Testis (tissue), 3 donors: ENCODE data around the gene SHC2. TPM values are rescaled to one million over a fixed set of nuclear protein-coding genes. Genes with fewer than 3 reads are reported as not detected.

Experiments used
- DNase-seq: peaks from one replicate; pipeline ENCODE4 v3.0.0-alpha.2; 2019
- H3K27ac ChIP-seq, 2 donors: fragments of 200-600 bp; sonication (generic); one replicate each; pipeline ENCODE4 v1.5.1; 2019
- H3K27me3 ChIP-seq: fragments of 200-600 bp; sonication (generic); one replicate; pipeline ENCODE4 v1.5.1; 2019
- H3K36me3 ChIP-seq: fragments of 200-600 bp; sonication (generic); one replicate; pipeline ENCODE4 v1.5.1; 2017; ENCODE audit warnings: low read depth; ENCODE audit errors: missing control alignments
- H3K4me1 ChIP-seq: fragments of 200-600 bp; sonication (generic); one replicate; pipeline ENCODE4 v1.5.1; 2019
- H3K4me3 ChIP-seq, 2 donors: fragments of 200-600 bp; sonication (generic); one replicate each; pipeline ENCODE4 v1.5.1; 2017 to 2019
- H3K9me3 ChIP-seq: fragments of 200-600 bp; sonication (generic); one replicate; pipeline ENCODE4 v1.5.1; 2017
- CTCF ChIP-seq, 3 experiments: fragments of 450-650 bp in 2 of 3; fragments of 200-600 bp in 1 of 3; sonication (generic) in 1 of 3; IDR thresholded peaks; one replicate each; pipeline ENCODE4 v1.5.1; 2016 to 2019; ENCODE audit warnings: antibody characterized with exemption in 3 of 3, mild to moderate bottlenecking in 2 of 3, moderate library complexity in 1 of 3
- POLR2A ChIP-seq: fragments of 450-650 bp; IDR thresholded peaks from one replicate; pipeline ENCODE4 v1.6.1; 2017; ENCODE audit warnings: antibody characterized with exemption, mild to moderate bottlenecking, moderate library complexity
- WGBS, 2 donors: methylation state at CpG; one replicate each; pipeline ENCODE4 v1.1.5; 2018; 5-methylcytosine and 5-hydroxymethylcytosine counted together
- intact Hi-C: fragments of 100-400 bp; cut with DNase I; formaldehyde crosslinking; loops from one replicate; pipeline ENCODE4 v1.15.1; 2023; ENCODE audit warnings: low total_unique reads
- polyA plus RNA-seq: library from polyadenylated mRNA; stranded (reverse); fragments of 350-450 nt; fragmentation: Illumina TruSeq; extraction: RNeasy Lipid Tissue Mini Kit (QIAGEN cat#74804); gene quantifications from one replicate; pipeline ENCODE4 v1.2.3, GENCODE V29; 2014; ENCODE audit warnings: low read depth, low replicate concordance; ENCODE audit not compliant: insufficient read depth
- total RNA-seq, 2 donors: library from RNA; depleted of rRNA; stranded (reverse); fragments of >200 nt; gene quantifications; one replicate each; pipeline ENCODE4 v1.2.3, GENCODE V29; 2016

Gene SHC2
- total and polyA plus RNA-seq, 3 donors from 2014 or later: 26.7 to 67.3 (median 57.8) TPM

GRCh38 chr19:418761-419671, 41.8 kb downstream of the SHC2 start:
- Histone ChIP-seq H3K9me3 (no peaks in the 10 kb centered on the region), H3K36me3 (no peaks in the 10 kb centered on the region), H3K4me1 (no peaks in the 10 kb centered on the region), H3K27me3 (no peaks in the 10 kb centered on the region), H3K27ac (no peak overlapping the region), H3K4me3 (no peak overlapping the region)
- TF ChIP-seq POLR2A: no peak
- no peak for TF ChIP-seq CTCF (IDR thresholded peaks at IDR 0.05)
- 77 to 87% methylated on average over 40 to 48 of the region's 51 CpGs for WGBS, 2 donors
- intact Hi-C loops: no loop called here
- DNase-seq: no peak

GRCh38 chr19:416416-416815, 44.4 kb downstream of the SHC2 start:
- no peak for TF ChIP-seq CTCF (IDR thresholded peaks at IDR 0.05)
- no peak for TF ChIP-seq POLR2A
- no peak overlapping the region for H3K4me3 ChIP-seq
- no peaks in the 10 kb centered on the region for H3K4me1 ChIP-seq
- no peak overlapping the region for H3K27ac ChIP-seq
- H3K36me3 ChIP-seq: no peaks in the 10 kb centered on the region
- 84 to 87% methylated on average over 5 to 14 of the region's 14 CpGs for WGBS, 2 donors
- intact Hi-C loops: no loop called here
- no peaks in the 10 kb centered on the region for H3K27me3 ChIP-seq
- no peaks in the 10 kb centered on the region for H3K9me3 ChIP-seq
- no peak for DNase-seq

GRCh38 chr19:415292-415691, 45.5 kb downstream of the SHC2 start:
- Histone ChIP-seq H3K9me3 (no peaks in the 10 kb centered on the region), H3K27me3 (no peaks in the 10 kb centered on the region), H3K4me1 (no peaks in the 10 kb centered on the region), H3K27ac (no peak overlapping the region), H3K36me3 (no peaks in the 10 kb centered on the region), H3K4me3 (no peak overlapping the region)
- intact Hi-C loops: no loop called here
- TF ChIP-seq POLR2A (no peak), CTCF (IDR thresholded peaks at IDR 0.05) (no peak)
- 88 to 100% methylated on average over 1 of the region's 1 CpG for WGBS, 2 donors
- no peak for DNase-seq

- Histone ChIP-seq H3K4me3 (no peak overlapping the region), H3K4me1 (peaks cover 2% of the 10 kb centered on the region), H3K27me3 (no peaks in the 10 kb centered on the region), H3K27ac (no peak overlapping the region), H3K36me3 (no peaks in the 10 kb centered on the region), H3K9me3 (no peaks in the 10 kb centered on the region)
- DNase-seq: no peak
- TF ChIP-seq POLR2A (no peak), CTCF (IDR thresholded peaks at IDR 0.05) (no peak)
- WGBS, 2 donors: 80% methylated on average over 14 to 15 of the region's 15 CpGs
- intact Hi-C loops: no loop called here
Measured at GRCh38 chr19:413756-414420, 46.9 kb downstream of the SHC2 start.
